Bronchial epithelial cell (primary cell): ENCODE data around the gene FAH. TPM values are rescaled to one million over a fixed set of nuclear protein-coding genes. Genes with fewer than 3 reads are reported as not detected.
A peak's percentile ranks its signal among the peaks of the same experiment; 100 is the strongest.

Experiments
- DNase-seq: peaks from one replicate; pipeline ENCODE4 v3.0.0-alpha.2; 2010; ENCODE audit warnings: low read depth
- FAIRE-seq: peaks from 2 replicates; lab custom pipeline; 2011; peaks lifted over from hg19 to GRCh38; lab: Jason Lieb, UNC
- H3K27me3 ChIP-seq: 2 replicates; pipeline ENCODE4 v1.5.1; 2011; ENCODE audit warnings: low read length; ENCODE audit not compliant: control insufficient read depth, insufficient read depth
- H3K36me3 ChIP-seq: 2 replicates; pipeline ENCODE4 v1.5.1; 2011; ENCODE audit warnings: low read length; ENCODE audit not compliant: control insufficient read depth, insufficient read depth
- H3K4me3 ChIP-seq: 2 replicates; pipeline ENCODE4 v1.5.1; 2011; ENCODE audit warnings: mild to moderate bottlenecking, low read depth, low read length, control low read depth
- total RNA-seq: library from RNA; depleted of rRNA; stranded (reverse); fragments of >200 nt; gene quantifications from 2 replicates; pipeline ENCODE4 v1.2.1, GENCODE V29; 2014
- TF ChIP-seq, protein P1 (sequence below): IDR thresholded peaks from 2 replicates; pipeline ENCODE4 v1.5.1; 2011; ENCODE audit warnings: mild to moderate bottlenecking, moderate library complexity, low read length, control low read depth, inconsistent platforms; ENCODE audit not compliant: insufficient read depth, severe bottlenecking

Gene FAH
- total RNA-seq, 1 donor from 2014 or later = 23.4 TPM

DNA sequence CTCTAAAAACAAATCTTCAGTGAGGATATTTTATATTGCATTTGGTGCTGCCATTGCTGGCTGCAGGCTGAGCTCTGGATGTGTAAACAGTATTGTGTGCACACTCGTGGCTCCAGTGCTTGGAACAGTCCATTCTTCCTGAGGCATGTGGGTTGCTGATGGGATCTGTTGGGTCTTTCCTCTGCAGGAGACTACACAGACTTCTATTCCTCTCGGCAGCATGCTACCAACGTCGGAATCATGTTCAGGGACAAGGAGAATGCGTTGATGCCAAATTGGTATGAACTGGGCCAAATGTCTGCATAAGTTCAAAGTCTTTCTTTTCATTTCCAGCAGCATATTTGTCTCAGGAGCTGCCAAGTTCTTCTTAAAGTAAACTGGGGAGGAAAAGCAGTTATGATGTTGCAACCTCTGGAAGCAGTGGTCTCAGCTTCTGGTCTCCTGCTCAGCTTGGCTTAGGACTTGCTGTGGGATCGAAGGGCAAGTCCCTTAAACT, 9.3 kb downstream of the FAH start:
- Histone ChIP-seq H3K36me3 (peaks cover 7% of the 10 kb centered on the region), H3K27me3 (no peaks in the 10 kb centered on the region), H3K4me3 (no peak overlapping the region)
- DNase-seq (no peak), FAIRE-seq (no peak)
- TF ChIP-seq, protein P1, sequence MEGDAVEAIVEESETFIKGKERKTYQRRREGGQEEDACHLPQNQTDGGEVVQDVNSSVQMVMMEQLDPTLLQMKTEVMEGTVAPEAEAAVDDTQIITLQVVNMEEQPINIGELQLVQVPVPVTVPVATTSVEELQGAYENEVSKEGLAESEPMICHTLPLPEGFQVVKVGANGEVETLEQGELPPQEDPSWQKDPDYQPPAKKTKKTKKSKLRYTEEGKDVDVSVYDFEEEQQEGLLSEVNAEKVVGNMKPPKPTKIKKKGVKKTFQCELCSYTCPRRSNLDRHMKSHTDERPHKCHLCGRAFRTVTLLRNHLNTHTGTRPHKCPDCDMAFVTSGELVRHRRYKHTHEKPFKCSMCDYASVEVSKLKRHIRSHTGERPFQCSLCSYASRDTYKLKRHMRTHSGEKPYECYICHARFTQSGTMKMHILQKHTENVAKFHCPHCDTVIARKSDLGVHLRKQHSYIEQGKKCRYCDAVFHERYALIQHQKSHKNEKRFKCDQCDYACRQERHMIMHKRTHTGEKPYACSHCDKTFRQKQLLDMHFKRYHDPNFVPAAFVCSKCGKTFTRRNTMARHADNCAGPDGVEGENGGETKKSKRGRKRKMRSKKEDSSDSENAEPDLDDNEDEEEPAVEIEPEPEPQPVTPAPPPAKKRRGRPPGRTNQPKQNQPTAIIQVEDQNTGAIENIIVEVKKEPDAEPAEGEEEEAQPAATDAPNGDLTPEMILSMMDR = no peak

DNA sequence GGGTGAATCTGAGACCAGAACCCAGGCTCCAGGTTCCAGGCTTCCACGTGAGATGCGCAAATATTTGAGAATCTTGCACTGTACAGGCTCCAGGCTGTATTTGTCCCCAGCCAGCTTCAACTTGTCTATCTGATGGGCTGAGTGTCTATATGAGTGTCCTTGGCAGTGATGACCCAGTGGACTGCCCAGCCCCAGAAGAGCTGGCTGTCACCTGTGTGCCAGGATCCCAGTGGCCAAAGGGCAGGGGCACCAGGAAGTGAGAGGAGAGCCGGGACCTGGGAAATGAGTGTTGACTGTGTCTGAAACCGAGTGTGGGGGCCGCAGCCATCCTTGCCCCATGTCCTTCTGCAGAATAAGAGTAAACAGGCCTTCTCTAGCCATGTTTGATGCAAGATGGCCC, 10.4 kb downstream of the FAH start:
- TF ChIP-seq, protein P1 = no peak
- no peaks in the 10 kb centered on the region for H3K27me3 ChIP-seq
- H3K36me3 ChIP-seq = peaks cover 7% of the 10 kb centered on the region
- DNase-seq (no peak), FAIRE-seq (no peak)
- H3K4me3 ChIP-seq = no peak overlapping the region

DNA sequence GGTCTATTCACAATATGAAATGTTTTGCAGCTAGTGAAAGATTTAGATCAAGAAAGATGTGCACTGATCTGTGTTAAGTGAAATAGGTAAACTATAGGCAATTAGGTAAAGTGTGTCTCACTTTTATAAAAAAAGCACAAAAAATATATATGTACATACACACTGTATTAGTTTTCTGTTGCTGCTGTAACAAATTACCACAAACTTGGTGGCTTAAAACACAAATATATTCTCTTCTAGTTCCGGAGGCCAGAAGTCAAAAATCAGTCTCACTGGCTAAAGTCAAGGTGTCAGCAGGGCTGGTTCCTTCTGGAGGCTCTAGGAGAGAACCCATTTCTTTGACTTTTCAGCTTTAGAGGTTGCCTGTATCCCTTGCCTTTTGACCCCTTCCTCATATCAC, 11.1 kb downstream of the FAH start:
- no peak for FAIRE-seq
- Histone ChIP-seq H3K27me3 (no peaks in the 10 kb centered on the region), H3K36me3 (peaks cover 7% of the 10 kb centered on the region), H3K4me3 (no peak overlapping the region)
- TF ChIP-seq, protein P1 = no peak
- DNase-seq = no peak

DNA sequence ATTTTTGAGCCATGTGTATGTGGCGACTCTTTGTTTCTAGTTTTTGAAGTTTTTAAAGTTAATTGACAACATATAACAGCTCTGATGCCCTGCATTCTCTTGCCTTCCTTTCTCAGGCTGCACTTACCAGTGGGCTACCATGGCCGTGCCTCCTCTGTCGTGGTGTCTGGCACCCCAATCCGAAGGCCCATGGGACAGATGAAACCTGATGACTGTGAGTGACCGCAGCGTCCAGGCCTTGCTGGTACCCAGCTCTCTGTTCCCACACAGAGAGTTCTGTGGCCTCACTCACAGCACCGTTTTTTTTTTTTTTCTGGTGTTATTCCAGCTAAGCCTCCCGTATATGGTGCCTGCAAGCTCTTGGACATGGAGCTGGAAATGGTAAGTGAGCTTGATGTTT, 15.1 kb downstream of the FAH start:
- Histone ChIP-seq H3K4me3 (no peak overlapping the region), H3K36me3 (no peaks in the 10 kb centered on the region), H3K27me3 (no peaks in the 10 kb centered on the region)
- DNase-seq (no peak), FAIRE-seq (no peak)
- TF ChIP-seq, protein P1 = no peak

DNA sequence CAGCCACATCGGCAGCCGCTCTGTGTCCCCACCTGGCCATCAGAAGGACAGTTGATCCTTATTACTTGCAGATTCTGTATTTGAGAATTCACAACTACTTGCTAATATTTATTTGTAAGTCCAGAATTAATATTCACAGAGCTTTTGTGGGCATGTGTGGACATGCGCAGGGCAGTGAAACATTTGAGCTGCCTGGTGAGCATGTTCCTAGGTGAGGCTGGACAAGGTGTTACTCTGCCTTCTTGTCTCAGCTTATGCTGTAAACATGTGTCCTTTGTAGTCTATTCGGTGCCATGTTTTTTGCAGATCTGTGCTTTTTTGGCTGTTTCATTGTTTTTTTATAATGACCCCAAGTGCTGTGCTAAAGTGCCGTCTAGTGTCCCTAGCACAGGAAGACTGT, 15.6 kb downstream of the FAH start:
- TF ChIP-seq, protein P1 = no peak
- H3K4me3 ChIP-seq = no peak overlapping the region
- H3K27me3 ChIP-seq = no peaks in the 10 kb centered on the region
- H3K36me3 ChIP-seq = no peaks in the 10 kb centered on the region
- DNase-seq (peak; percentile 78), FAIRE-seq (no peak)

DNA sequence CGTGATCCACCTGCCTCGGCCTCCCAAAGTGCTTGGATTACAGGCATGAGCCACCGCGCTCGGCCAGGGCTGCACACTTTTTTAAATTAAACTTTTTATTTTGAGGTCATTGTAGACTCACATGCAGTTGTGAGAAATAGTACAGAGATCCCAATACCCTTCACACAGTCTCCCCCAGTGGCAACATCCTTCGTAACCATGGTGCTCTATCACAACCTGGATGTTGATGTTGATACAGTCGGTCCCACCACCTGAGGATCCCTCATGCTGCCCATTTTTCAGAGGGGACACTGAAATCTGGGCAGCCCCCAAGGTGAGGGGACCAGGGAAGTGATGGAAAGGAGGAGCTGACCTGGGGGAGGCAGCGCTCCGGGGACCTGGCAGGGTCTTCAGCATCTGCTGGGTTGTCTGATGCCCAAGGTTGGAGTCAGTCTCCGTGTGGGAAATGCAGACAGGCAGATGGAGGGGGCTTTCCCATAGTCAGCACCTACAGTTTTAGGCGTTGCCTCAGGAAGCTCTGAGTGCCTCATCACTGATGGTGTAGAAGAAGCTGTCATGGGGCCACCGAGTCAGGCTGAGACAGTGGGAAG, 17.1 kb downstream of the FAH start:
- DNase-seq = no peak
- peaks cover 2% of the 10 kb centered on the region for H3K36me3 ChIP-seq
- no peak for FAIRE-seq
- no peak overlapping the region for H3K4me3 ChIP-seq
- H3K27me3 ChIP-seq = no peaks in the 10 kb centered on the region
- TF ChIP-seq, protein P1 = no peak
